A673 (cell line): ENCODE data around the gene TMSB4X. TPM values are rescaled to one million over a fixed set of nuclear protein-coding genes. Genes with fewer than 3 reads are reported as not detected.

Experiments
- BruUV-seq: library from RNA; stranded (reverse); fragments of 400-500 nt; replicated peaks from 2 replicates; lab custom pipeline; 2021; lab: Mats Ljungman, UMichigan
- CTCF ChIA-PET: fragments of 300-600 bp; sonication (Branson Sonifier 250); formaldehyde crosslinking; loops from one replicate; lab custom pipeline; 2022; ENCODE audit warnings: antibody characterized with exemption; lab: Charles Lee
- POLR2A ChIA-PET: fragments of 300-600 bp; sonication (Branson Sonifier 250); formaldehyde crosslinking; loops from one replicate; lab custom pipeline; 2022; ENCODE audit warnings: antibody characterized with exemption; ENCODE audit not compliant: low non-redundant PET; lab: Charles Lee
- DNase-seq: peaks from one replicate; pipeline ENCODE4 v3.0.0-alpha.2; 2015; ENCODE audit warnings: low spot score
- H3K27ac ChIP-seq: fragments of 200-600 bp; sonication (generic); 2 replicates; pipeline ENCODE4 v1.5.1; 2016; ENCODE audit warnings: mixed run types, low read depth, mild to moderate bottlenecking, mixed read lengths, antibody characterized with exemption, low read length; ENCODE audit not compliant: poor library complexity, severe bottlenecking
- H3K27me3 ChIP-seq: fragments of 200-600 bp; sonication (generic); replicated peaks from 2 replicates; pipeline ENCODE4 v1.6.1; 2017; ENCODE audit warnings: mixed run types, low read depth, mild to moderate bottlenecking, mixed read lengths, antibody characterized with exemption, low read length; ENCODE audit not compliant: insufficient read depth, poor library complexity
- H3K36me3 ChIP-seq: fragments of 200-600 bp; sonication (generic); 2 replicates; pipeline ENCODE4 v1.6.1; 2016; ENCODE audit warnings: mixed run types, mild to moderate bottlenecking, mixed read lengths, antibody characterized with exemption, low read length; ENCODE audit not compliant: insufficient read depth, poor library complexity, severe bottlenecking
- H3K4me1 ChIP-seq: fragments of 200-600 bp; sonication (generic); 2 replicates; pipeline ENCODE4 v1.6.1; 2017; ENCODE audit warnings: mixed run types, mild to moderate bottlenecking, mixed read lengths, antibody characterized with exemption, low read length; ENCODE audit not compliant: insufficient read depth, poor library complexity, severe bottlenecking
- H3K4me3 ChIP-seq: fragments of 200-600 bp; sonication (generic); 2 replicates; pipeline ENCODE4 v1.5.1; 2016; ENCODE audit warnings: low read depth, mixed run types, mild to moderate bottlenecking, mixed read lengths, low read length; ENCODE audit not compliant: poor library complexity, severe bottlenecking
- H3K9me3 ChIP-seq: fragments of 200-600 bp; sonication (generic); 2 replicates; pipeline ENCODE4 v1.6.1; 2016; ENCODE audit warnings: mixed run types, low read depth, mild to moderate bottlenecking, mixed read lengths, antibody characterized with exemption, low read length; ENCODE audit not compliant: poor library complexity, severe bottlenecking
- CTCF ChIP-seq: fragments of 300-800, 200-600 bp; sonication (generic); conservative IDR thresholded peaks from 2 replicates; pipeline ENCODE4 v1.5.1; 2017; ENCODE audit warnings: low read depth, mild to moderate bottlenecking, antibody characterized with exemption, low read length, moderate library complexity, mixed read lengths
- EZH2 ChIP-seq: fragments of 200-600 bp; sonication (generic); IDR thresholded peaks from 2 replicates; pipeline ENCODE4 v1.6.1; 2017; ENCODE audit warnings: borderline replicate concordance, low read depth, mild to moderate bottlenecking, mixed read lengths, antibody characterized with exemption, low read length; ENCODE audit not compliant: poor library complexity, severe bottlenecking
- intact Hi-C: fragments of 100-400 bp; cut with micrococcal nuclease; formaldehyde crosslinking; loops from one replicate; pipeline ENCODE4 v1.10.0; 2022; ENCODE audit not compliant: unreplicated experiment
- total RNA-seq: library from RNA; stranded (reverse); gene quantifications from 2 replicates; pipeline ENCODE4 v1.2.3, GENCODE V29; 2021

The TMSB4X gene
- total RNA-seq, 1 experiment from 2014 or later = 1,093 TPM

DNA sequence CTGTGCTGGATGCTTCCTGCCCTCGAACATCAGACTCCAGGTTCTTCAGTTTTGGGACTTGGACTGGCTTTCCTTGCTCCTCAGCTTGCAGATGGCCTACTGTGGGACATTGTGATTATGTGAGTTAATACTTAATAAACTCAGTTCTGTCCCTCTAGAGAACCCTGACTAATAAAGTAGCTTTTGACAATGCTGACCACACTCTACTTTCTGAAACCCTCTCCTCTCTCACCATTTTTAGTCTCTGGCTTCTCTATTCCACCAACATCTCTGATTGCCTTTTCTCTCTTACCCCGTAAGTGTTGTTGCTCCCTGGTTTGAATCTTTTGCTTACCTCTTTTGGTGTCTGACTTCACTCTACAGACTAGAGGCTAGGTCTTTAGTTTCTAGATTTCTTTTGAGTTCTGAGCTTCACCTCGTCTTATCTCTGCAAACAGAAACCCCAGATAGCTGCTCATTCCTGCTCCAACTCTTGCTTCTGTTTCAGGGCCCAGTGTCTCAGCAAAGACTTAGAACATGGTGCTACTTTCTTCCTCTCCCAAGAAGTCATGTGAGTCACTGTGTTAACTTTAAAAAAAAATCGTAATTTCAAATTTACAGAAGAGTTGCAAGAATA is 11.4 kb downstream of the TMSB4X start:
- POLR2A ChIA-PET = no interaction called here
- CTCF ChIA-PET = no interaction called here
- Histone ChIP-seq H3K4me1 (no peaks in the 10 kb centered on the region), H3K36me3 (no peaks in the 10 kb centered on the region), H3K27me3 (no peaks in the 10 kb centered on the region), H3K9me3 (no peaks in the 10 kb centered on the region), H3K4me3 (no peak overlapping the region), H3K27ac (no peak overlapping the region)
- DNase-seq = no peak
- TF ChIP-seq EZH2 (no peak), CTCF (no peak)
- intact Hi-C loops = no loop called here
- no TSS peak for BruUV-seq

DNA sequence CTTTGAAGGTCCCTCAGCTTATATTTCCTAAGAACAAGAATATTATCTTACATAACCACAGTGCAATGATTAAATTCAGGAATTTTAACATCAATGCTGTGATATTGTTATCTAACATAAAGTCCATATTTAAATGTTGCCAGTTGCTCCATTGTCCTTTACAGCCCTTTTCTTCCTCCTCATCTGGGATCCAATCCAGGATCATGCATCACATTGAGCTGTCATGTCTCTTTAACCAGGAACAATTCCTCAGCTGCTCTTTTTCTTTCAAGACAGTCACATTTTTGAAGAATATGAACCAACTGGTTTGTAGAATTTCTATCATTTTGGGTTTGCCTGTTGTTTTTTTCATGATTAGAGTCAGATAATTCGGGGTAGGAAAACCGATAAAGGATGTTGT is 12.0 kb downstream of the TMSB4X start:
- Histone ChIP-seq H3K27me3 (no peaks in the 10 kb centered on the region), H3K36me3 (no peaks in the 10 kb centered on the region), H3K9me3 (no peaks in the 10 kb centered on the region), H3K4me3 (no peak overlapping the region), H3K27ac (no peak overlapping the region), H3K4me1 (no peaks in the 10 kb centered on the region)
- no peak for DNase-seq
- BruUV-seq = no TSS peak
- POLR2A ChIA-PET = no interaction called here
- intact Hi-C loops = no loop called here
- CTCF ChIA-PET = no interaction called here
- TF ChIP-seq EZH2 (no peak), CTCF (no peak)

- no peak overlapping the region for H3K27ac ChIP-seq
- H3K4me3 ChIP-seq = no peak overlapping the region
- POLR2A ChIA-PET = no interaction called here
- no peaks in the 10 kb centered on the region for H3K36me3 ChIP-seq
- no TSS peak for BruUV-seq
- no peak for DNase-seq
- H3K9me3 ChIP-seq = no peaks in the 10 kb centered on the region
- no peaks in the 10 kb centered on the region for H3K27me3 ChIP-seq
- no peaks in the 10 kb centered on the region for H3K4me1 ChIP-seq
- CTCF ChIA-PET = no interaction called here
- intact Hi-C loops = no loop called here
- TF ChIP-seq CTCF (no peak), EZH2 (no peak)
These were observed 12.4 kb downstream of the TMSB4X start for GRCh38 chrX:12987340-12987739.
